Caco-2 (cell line): ENCODE data around the gene MRPL27. TPM values are rescaled to one million over a fixed set of nuclear protein-coding genes. Genes with fewer than 3 reads are reported as not detected.

ENCODE experiments used
- BruUV-seq: library from RNA; stranded (reverse); fragments of 400-500 nt; replicated peaks from 2 replicates; lab custom pipeline; 2021; lab: Mats Ljungman, UMichigan
- CTCF ChIA-PET: fragments of 300-600 bp; sonication (Branson Sonifier 250); formaldehyde crosslinking; loops from one replicate; lab custom pipeline; 2022; ENCODE audit warnings: antibody characterized with exemption; lab: Charles Lee
- POLR2A ChIA-PET: fragments of 300-600 bp; sonication (Branson Sonifier 250); formaldehyde crosslinking; loops from one replicate; lab custom pipeline; 2022; ENCODE audit warnings: antibody characterized with exemption; lab: Charles Lee
- DNase-seq, 2 experiments: peaks; one replicate each; pipeline versions ENCODE4 v3.0.0 to v3.0.0-alpha.2; 2020 to 2022
- H3K27me3 ChIP-seq: replicated peaks from 2 replicates; pipeline ENCODE4 v1.6.0; 2011; ENCODE audit warnings: low read length; ENCODE audit not compliant: control insufficient read depth, insufficient read depth
- H3K36me3 ChIP-seq: 2 replicates; pipeline ENCODE4 v1.5.1; 2011; ENCODE audit warnings: low read length; ENCODE audit not compliant: control insufficient read depth, insufficient read depth
- H3K4me1 ChIP-seq: fragments of 250-450 bp; sonication (Bioruptor Pico); 2 replicates; pipeline ENCODE4 v1.5.1; 2020; ENCODE audit warnings: mild to moderate bottlenecking
- H3K4me3 ChIP-seq: 2 replicates; pipeline ENCODE4 v1.5.1; 2011; ENCODE audit warnings: low read depth, mild to moderate bottlenecking, control low read depth, low read length
- H3K9me3 ChIP-seq: fragments of 250-450 bp; sonication (Bioruptor Pico); 2 replicates; pipeline ENCODE4 v1.5.1; 2020; ENCODE audit warnings: mild to moderate bottlenecking, moderate library complexity
- H3K27ac Mint-ChIP-seq: one replicate; pipeline ENCODE4 v1.8.0; 2022; ENCODE audit warnings: mixed read lengths; ENCODE audit not compliant: unreplicated experiment
- H3K27me3 Mint-ChIP-seq: one replicate; pipeline ENCODE4 v1.8.0; 2022; ENCODE audit warnings: mixed read lengths; ENCODE audit not compliant: insufficient read depth, unreplicated experiment
- H3K36me3 Mint-ChIP-seq: one replicate; pipeline ENCODE4 v1.8.0; 2022; ENCODE audit warnings: mild to moderate bottlenecking, mixed read lengths; ENCODE audit not compliant: insufficient read depth, unreplicated experiment
- H3K4me1 Mint-ChIP-seq: one replicate; pipeline ENCODE4 v1.8.0; 2022; ENCODE audit warnings: low read depth, mixed read lengths; ENCODE audit not compliant: unreplicated experiment
- H3K4me3 Mint-ChIP-seq: one replicate; pipeline ENCODE4 v1.8.0; 2022; ENCODE audit warnings: mild to moderate bottlenecking, moderate library complexity, mixed read lengths; ENCODE audit not compliant: unreplicated experiment
- H3K9me3 Mint-ChIP-seq: one replicate; pipeline ENCODE4 v1.8.0; 2022; ENCODE audit warnings: mixed read lengths; ENCODE audit not compliant: unreplicated experiment
- intact Hi-C: fragments of 100-400 bp; cut with micrococcal nuclease; formaldehyde crosslinking; loops from one replicate; pipeline ENCODE4 v1.10.0; 2022; ENCODE audit not compliant: unreplicated experiment
- total RNA-seq: library from RNA; stranded (reverse); gene quantifications from 2 replicates; pipeline ENCODE4 v1.2.3, GENCODE V29; 2022
- TF ChIP-seq, protein P1 (sequence below), 2 experiments: fragments of 200-600 bp in 1 of 2; IDR thresholded peaks; 1 replicate in 1 of 2; 2 replicates in 1 of 2; pipeline versions ENCODE4 v1.5.1 to v1.8.0; 2011 to 2022; ENCODE audit warnings: antibody characterized with exemption in 1 of 2, control low read depth in 1 of 2, inconsistent platforms in 1 of 2, low read depth in 1 of 2, low read length in 1 of 2, mild to moderate bottlenecking in 1 of 2, moderate library complexity in 1 of 2; ENCODE audit not compliant: insufficient read depth in 1 of 2, severe bottlenecking in 1 of 2, unreplicated experiment in 1 of 2

The MRPL27 gene
- total RNA-seq, 1 experiment from 2014 or later: 196 TPM

DNA sequence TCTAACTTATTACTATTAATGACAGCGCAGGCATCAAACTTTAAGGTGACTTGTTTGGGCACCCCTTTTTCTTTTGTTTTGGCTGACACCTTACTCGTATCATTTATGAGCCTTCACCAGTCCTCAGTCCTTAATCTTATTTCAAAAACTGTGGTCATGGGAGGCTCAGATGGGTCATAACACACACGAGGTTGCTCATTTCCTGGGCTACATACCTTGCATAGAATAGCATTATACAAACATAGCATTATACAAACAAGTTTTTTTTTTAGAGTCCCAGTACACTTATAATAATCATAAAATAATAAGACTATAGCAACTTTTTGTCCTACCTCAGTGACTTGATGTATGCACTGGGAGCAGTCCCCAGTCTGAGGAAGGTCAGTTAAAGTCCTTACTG is 41.8 kb upstream of the MRPL27 start:
- intact Hi-C loops: no loop called here
- no peaks in the 10 kb centered on the region for H3K36me3 Mint-ChIP-seq
- BruUV-seq: no TSS peak
- H3K9me3 Mint-ChIP-seq: peaks cover 11% of the 10 kb centered on the region
- H3K27me3 Mint-ChIP-seq: peaks cover 7% of the 10 kb centered on the region
- no peak overlapping the region for H3K4me3 Mint-ChIP-seq
- DNase-seq: no peak
- peaks cover 16% of the 10 kb centered on the region for H3K9me3 ChIP-seq
- H3K36me3 ChIP-seq: no peaks in the 10 kb centered on the region
- H3K4me1 Mint-ChIP-seq: no peaks in the 10 kb centered on the region
- H3K27ac Mint-ChIP-seq: no peak overlapping the region
- H3K27me3 ChIP-seq: no peaks in the 10 kb centered on the region
- H3K4me3 ChIP-seq: no peak overlapping the region
- TF ChIP-seq, protein P1, sequence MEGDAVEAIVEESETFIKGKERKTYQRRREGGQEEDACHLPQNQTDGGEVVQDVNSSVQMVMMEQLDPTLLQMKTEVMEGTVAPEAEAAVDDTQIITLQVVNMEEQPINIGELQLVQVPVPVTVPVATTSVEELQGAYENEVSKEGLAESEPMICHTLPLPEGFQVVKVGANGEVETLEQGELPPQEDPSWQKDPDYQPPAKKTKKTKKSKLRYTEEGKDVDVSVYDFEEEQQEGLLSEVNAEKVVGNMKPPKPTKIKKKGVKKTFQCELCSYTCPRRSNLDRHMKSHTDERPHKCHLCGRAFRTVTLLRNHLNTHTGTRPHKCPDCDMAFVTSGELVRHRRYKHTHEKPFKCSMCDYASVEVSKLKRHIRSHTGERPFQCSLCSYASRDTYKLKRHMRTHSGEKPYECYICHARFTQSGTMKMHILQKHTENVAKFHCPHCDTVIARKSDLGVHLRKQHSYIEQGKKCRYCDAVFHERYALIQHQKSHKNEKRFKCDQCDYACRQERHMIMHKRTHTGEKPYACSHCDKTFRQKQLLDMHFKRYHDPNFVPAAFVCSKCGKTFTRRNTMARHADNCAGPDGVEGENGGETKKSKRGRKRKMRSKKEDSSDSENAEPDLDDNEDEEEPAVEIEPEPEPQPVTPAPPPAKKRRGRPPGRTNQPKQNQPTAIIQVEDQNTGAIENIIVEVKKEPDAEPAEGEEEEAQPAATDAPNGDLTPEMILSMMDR (IDR thresholded peaks at IDR 0.05; ENCODE audit: insufficient read depth in 1 of 2, low read depth in 1 of 2, low read length in 1 of 2, severe bottlenecking in 1 of 2, unreplicated experiment in 1 of 2): no peak
- ChIA-PET POLR2A (no interaction called here), CTCF (no interaction called here)
- H3K4me1 ChIP-seq: no peaks in the 10 kb centered on the region

DNA sequence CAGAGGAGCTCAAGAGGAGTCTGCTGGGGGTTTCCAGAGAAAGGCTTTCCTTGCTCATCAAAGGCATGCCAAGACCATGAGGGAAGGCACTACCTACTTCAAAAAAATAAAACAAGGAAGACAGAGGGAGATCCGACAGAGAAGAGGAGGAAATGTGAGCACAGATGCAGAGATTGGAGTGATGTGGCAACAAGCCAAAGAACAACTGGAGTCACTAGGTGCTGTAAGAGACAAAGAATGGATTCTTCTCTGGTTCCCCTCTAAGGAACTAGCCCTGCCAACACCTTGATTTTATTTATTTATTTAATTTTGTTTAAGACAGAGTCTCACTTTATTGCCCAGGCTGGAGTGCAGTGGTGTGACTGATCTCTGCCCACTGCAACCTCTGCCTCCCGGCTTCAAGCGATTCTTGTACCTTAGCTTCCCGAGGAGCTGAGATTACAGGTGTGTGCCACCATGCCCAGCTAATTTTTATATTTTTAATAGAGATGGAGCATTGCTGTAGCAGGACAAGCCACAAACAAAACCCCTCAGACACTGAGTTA is 39.3 kb upstream of the MRPL27 start:
- Histone ChIP-seq H3K4me3 (no peak overlapping the region), H3K27me3 (no peaks in the 10 kb centered on the region), H3K4me1 (no peaks in the 10 kb centered on the region), H3K36me3 (no peaks in the 10 kb centered on the region), H3K9me3 (peaks cover 11% of the 10 kb centered on the region)
- POLR2A ChIA-PET: no interaction called here
- Mint-ChIP-seq H3K4me1 (no peaks in the 10 kb centered on the region), H3K36me3 (no peaks in the 10 kb centered on the region), H3K27ac (no peak overlapping the region), H3K9me3 (no peaks in the 10 kb centered on the region), H3K4me3 (no peak overlapping the region), H3K27me3 (no peaks in the 10 kb centered on the region)
- CTCF ChIA-PET: interaction anchor here (0.6 kb wide), 1 partner anchor 67 kb away, joined by 3 read pairs; no protein-coding TSS in a partner anchor
- TF ChIP-seq, protein P1 (IDR thresholded peaks at IDR 0.05; ENCODE audit: insufficient read depth in 1 of 2, low read depth in 1 of 2, low read length in 1 of 2, severe bottlenecking in 1 of 2, unreplicated experiment in 1 of 2): no peak
- DNase-seq: no peak
- no TSS peak for BruUV-seq
- intact Hi-C loops: no loop called here

DNA sequence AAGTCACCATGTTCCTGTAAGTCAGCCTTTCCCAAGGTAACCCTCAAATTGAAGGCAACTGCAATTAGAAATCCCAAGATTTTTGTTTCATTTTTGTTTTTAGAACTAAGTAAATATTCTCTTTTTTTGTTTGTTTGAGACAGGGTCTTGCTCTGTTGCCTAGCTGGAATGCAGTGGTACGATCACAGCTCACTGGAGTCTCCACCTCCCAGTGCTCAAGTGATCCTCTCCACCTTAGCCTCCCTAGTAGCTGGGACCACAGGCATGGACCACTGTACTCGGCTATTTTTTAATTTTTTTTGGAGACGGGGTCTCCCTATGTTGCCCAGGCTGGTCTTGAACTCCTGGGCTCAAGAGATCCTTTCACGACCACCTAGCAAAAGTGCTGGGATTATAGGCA is 34.9 kb upstream of the MRPL27 start:
- TF ChIP-seq, protein P1 (IDR thresholded peaks at IDR 0.05; ENCODE audit: insufficient read depth in 1 of 2, low read depth in 1 of 2, low read length in 1 of 2, severe bottlenecking in 1 of 2, unreplicated experiment in 1 of 2): no peak
- no peak for DNase-seq
- Mint-ChIP-seq H3K36me3 (no peaks in the 10 kb centered on the region), H3K27me3 (no peaks in the 10 kb centered on the region), H3K4me3 (no peak overlapping the region), H3K27ac (no peak overlapping the region), H3K4me1 (no peaks in the 10 kb centered on the region), H3K9me3 (no peaks in the 10 kb centered on the region)
- POLR2A ChIA-PET: interaction anchor here (0.7 kb wide), 1 partner anchor 23 kb away, joined by 5 read pairs; no protein-coding TSS in a partner anchor
- CTCF ChIA-PET: interaction anchor here (3.7 kb wide), 1 partner anchor 11 kb away, joined by 28 read pairs; the partner anchor contains the start of gene LRRC59
- Histone ChIP-seq H3K27me3 (no peaks in the 10 kb centered on the region), H3K9me3 (peaks cover 11% of the 10 kb centered on the region), H3K36me3 (no peaks in the 10 kb centered on the region), H3K4me1 (no peaks in the 10 kb centered on the region), H3K4me3 (no peak overlapping the region)
- BruUV-seq: no TSS peak
- intact Hi-C loops: no loop called here
